ENCODE measurements around the gene PTPRG. TPM values are rescaled to one million over a fixed set of nuclear protein-coding genes. Genes with fewer than 3 reads are reported as not detected.

PTPRG gene
- total RNA-seq, 4 donors from 2014 or later = 51.9 to 56.8 (median 54.4) TPM

- no peaks in the 10 kb centered on the region for H3K9me3 ChIP-seq
Measured at GRCh38 chr3:62065985-62066693, 504.8 kb downstream of the PTPRG start.

GRCh38 chr3:62068337-62068736, 507.0 kb downstream of the PTPRG start:
- intact Hi-C loops (cut with DNase I) = no loop called here
- DNase-seq (ENCODE audit: extremely low spot score) = no peak
- 77% methylated on average over 2 of the region's 2 CpGs for WGBS

More at GRCh38 chr3:62065985-62066693, 504.8 kb downstream of the PTPRG start:
- no peak for DNase-seq (ENCODE audit: extremely low spot score)
- H3K27me3 ChIP-seq = no peaks in the 10 kb centered on the region
- TF ChIP-seq CTCF (IDR thresholded peaks at IDR 0.05) = no peak
- TF ChIP-seq POLR2A (IDR thresholded peaks at IDR 0.05; ENCODE audit: low read depth) = no peak
- no peak for TF ChIP-seq EP300 (IDR thresholded peaks at IDR 0.05)
- no peak for TF ChIP-seq POLR2AphosphoS5 (IDR thresholded peaks at IDR 0.05)
- no peak overlapping the region for H3K4me3 ChIP-seq
- no peak overlapping the region for H3K27ac ChIP-seq (replicated peaks in 1 of 4)
- intact Hi-C loops (cut with DNase I) = no loop called here
- no peaks in the 10 kb centered on the region for H3K36me3 ChIP-seq
- peaks cover 0 to 8% (median 0%) of the 10 kb centered on the region in 4 donors for H3K4me1 ChIP-seq
- WGBS = 86% methylated on average over 5 of the region's 5 CpGs

GRCh38 chr3:62070891-62071290, 509.5 kb downstream of the PTPRG start:
- H3K9me3 ChIP-seq = no peaks in the 10 kb centered on the region
- WGBS = 59% methylated on average over 7 of the region's 7 CpGs
- H3K27ac ChIP-seq (replicated peaks in 1 of 4) = no peak overlapping the region
- intact Hi-C loops (cut with DNase I) = no loop called here
- TF ChIP-seq POLR2AphosphoS5 (IDR thresholded peaks at IDR 0.05) (no peak), CTCF (IDR thresholded peaks at IDR 0.05) (no peak), POLR2A (IDR thresholded peaks at IDR 0.05; ENCODE audit: low read depth) (no peak), EP300 (IDR thresholded peaks at IDR 0.05) (no peak)
- no peak for DNase-seq (ENCODE audit: extremely low spot score)
- H3K27me3 ChIP-seq = no peaks in the 10 kb centered on the region
- no peaks in the 10 kb centered on the region for H3K36me3 ChIP-seq
- H3K4me1 ChIP-seq = peaks cover 0 to 11% (median 0%) of the 10 kb centered on the region in 4 donors
- no peak overlapping the region for H3K4me3 ChIP-seq

More at GRCh38 chr3:62068337-62068736, 507.0 kb downstream of the PTPRG start:
- no peaks in the 10 kb centered on the region for H3K36me3 ChIP-seq
- TF ChIP-seq POLR2A (IDR thresholded peaks at IDR 0.05; ENCODE audit: low read depth) (no peak), CTCF (IDR thresholded peaks at IDR 0.05) (no peak), EP300 (IDR thresholded peaks at IDR 0.05) (no peak), POLR2AphosphoS5 (IDR thresholded peaks at IDR 0.05) (no peak)
- H3K27ac ChIP-seq (replicated peaks in 1 of 4) = no peak overlapping the region
- no peaks in the 10 kb centered on the region for H3K27me3 ChIP-seq
- H3K9me3 ChIP-seq = no peaks in the 10 kb centered on the region
- H3K4me1 ChIP-seq = peaks cover 0 to 8% (median 0%) of the 10 kb centered on the region in 4 donors
- no peak overlapping the region for H3K4me3 ChIP-seq

GRCh38 chr3:62073038-62073437, 511.7 kb downstream of the PTPRG start:
- Histone ChIP-seq H3K4me1 (peaks cover 0 to 9% (median 0%) of the 10 kb centered on the region in 4 donors), H3K9me3 (no peaks in the 10 kb centered on the region), H3K4me3 (no peak overlapping the region), H3K36me3 (no peaks in the 10 kb centered on the region), H3K27me3 (no peaks in the 10 kb centered on the region), H3K27ac (replicated peaks in 1 of 4) (no peak overlapping the region)
- DNase-seq (ENCODE audit: extremely low spot score) = no peak
- TF ChIP-seq POLR2A (IDR thresholded peaks at IDR 0.05; ENCODE audit: low read depth) (no peak), CTCF (IDR thresholded peaks at IDR 0.05) (no peak), EP300 (IDR thresholded peaks at IDR 0.05) (no peak), POLR2AphosphoS5 (IDR thresholded peaks at IDR 0.05) (no peak)
- WGBS = 100% methylated on average over 1 of the region's 1 CpG
- intact Hi-C loops (cut with DNase I) = no loop called here

Data from esophagus muscularis mucosa (tissue), 4 donors.